Lower leg skin (tissue), 4 donors: ENCODE measurements around the gene SLC2A6. TPM values are rescaled to one million over a fixed set of nuclear protein-coding genes. Genes with fewer than 3 reads are reported as not detected.

Experiments used
- DNase-seq, 2 donors: peaks; one replicate each; pipeline ENCODE4 v3.0.0-alpha.2; 2019; ENCODE audit warnings: low spot score in 2 of 2
- H3K4me3 ChIP-seq: fragments of 200-600 bp; sonication (generic); 2 replicates; pipeline ENCODE4 v1.5.1; 2017; ENCODE audit warnings: mild to moderate bottlenecking, low read depth; ENCODE audit not compliant: poor library complexity, severe bottlenecking
- POLR2A ChIP-seq, 2 donors: fragments of 450-650 bp; IDR thresholded peaks; one replicate each; pipeline ENCODE4 v1.6.1; 2016 to 2017; ENCODE audit warnings: antibody characterized with exemption in 2 of 2, mild to moderate bottlenecking in 1 of 2, moderate library complexity in 1 of 2
- WGBS, 2 donors: methylation state at CpG; one replicate each; pipeline ENCODE4 v1.1.5; 2018; 5-methylcytosine and 5-hydroxymethylcytosine counted together
- intact Hi-C: fragments of 100-400 bp; cut with DNase I; formaldehyde crosslinking; loops from one replicate; pipeline ENCODE4 v1.15.0; 2023; ENCODE audit warnings: low total_unique reads
- total RNA-seq, 4 donors: library from RNA; depleted of rRNA; stranded (reverse); fragments of >200 nt; gene quantifications; one replicate each; pipeline ENCODE4 v1.1.0, GENCODE V29; 2016
- TF ChIP-seq, protein P1 (sequence below), 3 donors: fragments of 450-650 bp; IDR thresholded peaks; one replicate each; pipeline ENCODE4 v1.5.1; 2016; ENCODE audit warnings: antibody characterized with exemption in 3 of 3, mild to moderate bottlenecking in 3 of 3, moderate library complexity in 2 of 3

Gene SLC2A6
- total RNA-seq, 4 donors from 2014 or later = 0.54 to 1.0 TPM; not detected in 2

DNA sequence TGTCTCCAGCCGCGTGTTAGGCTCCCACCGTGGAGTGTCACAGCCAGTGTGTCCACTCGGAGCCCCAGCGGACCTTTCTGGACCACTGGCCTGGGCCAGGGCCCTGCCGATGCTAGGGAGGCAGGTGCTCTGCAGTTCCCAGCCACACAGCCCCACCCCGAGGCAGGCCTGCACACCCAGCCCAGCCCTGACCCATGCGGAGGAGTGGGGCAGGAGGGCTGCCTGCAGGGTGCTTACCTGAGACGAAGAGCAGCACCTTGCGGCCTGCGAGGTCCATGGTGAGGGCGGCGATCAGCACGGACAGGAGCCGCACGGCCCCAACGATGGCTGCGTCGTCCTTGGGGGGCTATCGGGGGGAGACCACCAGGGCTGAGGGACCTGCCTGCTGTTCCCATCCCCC lies 5.2 kb downstream of the SLC2A6 start:
- WGBS, 2 donors = 85 to 89% methylated on average over 20 of the region's 20 CpGs
- TF ChIP-seq POLR2A (IDR thresholded peaks at IDR 0.05) = no peak
- TF ChIP-seq, protein P1, sequence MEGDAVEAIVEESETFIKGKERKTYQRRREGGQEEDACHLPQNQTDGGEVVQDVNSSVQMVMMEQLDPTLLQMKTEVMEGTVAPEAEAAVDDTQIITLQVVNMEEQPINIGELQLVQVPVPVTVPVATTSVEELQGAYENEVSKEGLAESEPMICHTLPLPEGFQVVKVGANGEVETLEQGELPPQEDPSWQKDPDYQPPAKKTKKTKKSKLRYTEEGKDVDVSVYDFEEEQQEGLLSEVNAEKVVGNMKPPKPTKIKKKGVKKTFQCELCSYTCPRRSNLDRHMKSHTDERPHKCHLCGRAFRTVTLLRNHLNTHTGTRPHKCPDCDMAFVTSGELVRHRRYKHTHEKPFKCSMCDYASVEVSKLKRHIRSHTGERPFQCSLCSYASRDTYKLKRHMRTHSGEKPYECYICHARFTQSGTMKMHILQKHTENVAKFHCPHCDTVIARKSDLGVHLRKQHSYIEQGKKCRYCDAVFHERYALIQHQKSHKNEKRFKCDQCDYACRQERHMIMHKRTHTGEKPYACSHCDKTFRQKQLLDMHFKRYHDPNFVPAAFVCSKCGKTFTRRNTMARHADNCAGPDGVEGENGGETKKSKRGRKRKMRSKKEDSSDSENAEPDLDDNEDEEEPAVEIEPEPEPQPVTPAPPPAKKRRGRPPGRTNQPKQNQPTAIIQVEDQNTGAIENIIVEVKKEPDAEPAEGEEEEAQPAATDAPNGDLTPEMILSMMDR (IDR thresholded peaks at IDR 0.05) = no peak
- H3K4me3 ChIP-seq = no peak overlapping the region
- intact Hi-C loops = no loop called here
- no peak for DNase-seq

DNA sequence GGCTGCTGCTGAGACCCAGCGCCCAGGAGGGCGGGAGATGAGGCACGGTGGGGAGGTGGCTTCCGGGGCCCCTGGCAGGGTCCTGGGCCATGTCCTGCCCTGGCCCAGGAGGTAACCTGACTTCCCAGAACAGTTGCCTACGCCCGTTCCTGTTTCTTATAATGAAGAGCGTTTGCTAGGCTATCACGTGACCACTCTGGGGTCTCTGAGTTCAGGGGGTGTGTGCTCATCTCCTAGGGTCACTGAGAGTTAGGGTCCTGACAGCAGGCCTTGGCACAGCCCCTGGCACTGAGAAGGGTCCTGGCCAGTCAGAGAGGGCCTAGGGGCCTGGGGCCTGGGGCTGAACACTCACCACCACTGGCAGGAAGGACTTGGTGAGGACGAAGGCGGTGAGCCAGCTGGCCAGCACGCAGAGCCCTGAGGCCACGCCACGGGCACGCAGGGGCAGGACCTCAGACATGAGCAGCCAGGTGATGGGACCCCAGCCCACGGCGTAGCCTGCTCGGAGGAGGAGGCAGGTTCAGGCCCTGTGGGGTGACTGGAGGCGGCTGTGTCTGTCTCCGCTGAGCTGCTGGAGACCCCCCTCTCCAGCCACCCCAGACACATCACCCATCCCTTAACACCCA lies 6.0 kb downstream of the SLC2A6 start:
- 43 to 66% methylated on average over 15 to 16 of the region's 19 CpGs for WGBS, 2 donors
- no peak for DNase-seq

DNA sequence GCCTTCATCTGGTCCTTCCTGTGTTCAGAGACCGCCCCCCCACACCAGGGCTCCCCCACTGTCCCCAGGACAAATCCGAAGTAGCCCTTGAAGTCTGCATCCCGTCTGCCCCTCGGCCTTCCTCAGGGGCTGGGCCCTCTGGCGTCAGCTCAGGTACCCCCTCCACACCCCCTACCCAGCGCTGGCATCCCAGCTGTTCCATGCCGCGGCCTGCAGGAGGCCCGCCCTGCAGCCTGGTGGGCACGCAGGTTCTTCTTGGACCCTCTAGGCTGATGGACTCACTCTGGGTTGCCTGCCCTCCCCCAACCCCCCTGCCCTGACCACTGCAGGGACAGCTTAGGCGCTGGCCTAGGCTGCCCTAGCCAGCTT lies 6.6 kb downstream of the SLC2A6 start:
- intact Hi-C loops = no loop called here
- TF ChIP-seq, protein P1 (IDR thresholded peaks at IDR 0.05) = no peak
- 66 to 77% methylated on average over 3 to 10 of the region's 11 CpGs for WGBS, 2 donors
- H3K4me3 ChIP-seq = no peak overlapping the region
- no peak for DNase-seq

More for the DNA sequence above, 6.0 kb downstream of the SLC2A6 start:
- no peak overlapping the region for H3K4me3 ChIP-seq
- TF ChIP-seq POLR2A (IDR thresholded peaks at IDR 0.05) = no peak
- TF ChIP-seq, protein P1 (IDR thresholded peaks at IDR 0.05) = no peak
- intact Hi-C loops = no loop called here

DNA sequence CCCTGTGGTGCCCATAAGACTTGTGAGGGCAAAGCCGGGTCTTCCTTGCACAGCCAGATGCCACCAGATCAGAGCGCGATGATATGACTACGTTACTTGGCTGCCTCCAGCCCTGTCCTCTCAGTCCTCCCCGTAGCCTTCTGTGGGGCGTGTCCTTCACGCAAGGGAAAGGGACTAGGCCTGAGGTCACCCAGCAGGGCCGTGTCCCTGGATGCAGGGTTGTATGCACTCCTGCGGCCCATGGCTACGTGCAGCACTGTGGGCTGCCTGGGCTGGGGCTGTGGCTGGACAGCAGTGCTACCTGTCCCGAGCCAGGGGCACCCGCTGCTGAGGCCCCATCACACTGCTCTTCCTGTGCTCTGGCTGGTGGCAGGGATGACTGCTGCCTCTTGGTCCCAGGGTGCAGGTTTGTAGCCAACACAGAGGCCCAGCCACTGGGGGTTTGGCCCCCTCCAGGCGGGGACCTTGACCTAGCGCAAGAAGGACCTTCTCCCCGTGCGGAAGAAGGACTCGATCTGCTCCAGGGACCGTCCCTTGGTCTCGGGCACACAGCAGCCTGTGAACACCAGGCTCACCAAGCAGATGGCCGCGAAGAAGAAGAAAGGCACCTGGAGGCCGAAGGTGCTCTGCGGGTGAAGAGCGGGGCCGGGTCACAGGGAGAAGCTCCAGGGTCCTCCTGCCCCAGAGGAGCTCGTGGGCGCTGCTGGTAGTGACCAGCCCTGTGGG lies 7.2 kb downstream of the SLC2A6 start:
- no peak overlapping the region for H3K4me3 ChIP-seq
- 80 to 83% methylated on average over 27 of the region's 27 CpGs for WGBS, 2 donors
- DNase-seq = no peak
- no peak for TF ChIP-seq POLR2A (IDR thresholded peaks at IDR 0.05)
- TF ChIP-seq, protein P1 (IDR thresholded peaks at IDR 0.05) = no peak
- intact Hi-C loops = no loop called here

DNA sequence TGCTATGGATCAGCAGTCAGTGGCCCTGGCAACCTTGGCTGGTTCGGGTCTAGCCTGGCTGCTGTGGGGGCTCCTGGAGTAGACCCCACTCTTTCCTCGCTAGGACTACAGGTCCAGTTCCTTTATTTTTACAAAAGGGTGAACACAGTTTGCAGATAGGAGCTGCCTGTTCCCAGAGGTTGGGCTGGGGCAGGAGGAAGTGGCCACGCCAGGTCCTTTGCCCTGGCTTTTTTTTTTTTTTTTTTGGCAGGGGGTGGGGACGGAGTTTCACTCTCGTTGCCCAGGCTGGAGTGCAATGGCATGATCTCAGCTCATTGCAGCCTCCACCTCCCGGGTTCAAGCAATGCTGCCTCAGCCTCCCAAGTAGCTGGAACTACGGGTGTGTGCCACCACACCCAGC lies 7.9 kb downstream of the SLC2A6 start:
- intact Hi-C loops = no loop called here
- no peak for TF ChIP-seq POLR2A (IDR thresholded peaks at IDR 0.05)
- TF ChIP-seq, protein P1 (IDR thresholded peaks at IDR 0.05) = no peak
- DNase-seq = no peak
- no peak overlapping the region for H3K4me3 ChIP-seq
- WGBS, 2 donors = 82 to 89% methylated on average over 7 of the region's 7 CpGs
